K562 (cell line): ENCODE data around the gene POLD1. TPM values are rescaled to one million over a fixed set of nuclear protein-coding genes. Genes with fewer than 3 reads are reported as not detected.

Experiments used
- COPS2 ChIP-seq: fragments of 450-650 bp; conservative IDR thresholded peaks from 2 replicates; pipeline ENCODE4 v1.6.1; 2016; ENCODE audit warnings: mild to moderate bottlenecking, moderate library complexity
- FOXP1 ChIP-seq: sonication (generic); formaldehyde crosslinking; IDR thresholded peaks from 2 replicates; pipeline ENCODE4 v1.8.0; 2022; ENCODE audit warnings: mild to moderate bottlenecking, missing genetic modification reagents
- HDAC6 ChIP-seq: IDR thresholded peaks from 2 replicates; pipeline ENCODE4 v1.6.1; 2012; ENCODE audit warnings: low read depth, mild to moderate bottlenecking, control low read depth, inconsistent platforms, low read length, moderate library complexity
- KDM5B ChIP-seq: fragments of 200-600 bp; sonication (generic); IDR thresholded peaks from 2 replicates; pipeline ENCODE4 v1.6.1; 2012; ENCODE audit warnings: low read depth, mild to moderate bottlenecking, moderate library complexity, low read length, control low read depth, inconsistent platforms; ENCODE audit not compliant: insufficient replicate concordance
- NFYB ChIP-seq: IDR thresholded peaks from 2 replicates; pipeline ENCODE4 v1.6.1; 2011; ENCODE audit warnings: mild to moderate bottlenecking, moderate library complexity; ENCODE audit not compliant: insufficient read length; ENCODE audit errors: extremely low read depth
- POLR2AphosphoS2 ChIP-seq: IDR thresholded peaks from 2 replicates; pipeline ENCODE4 v1.6.1; 2012; ENCODE audit warnings: low read length, improper control_type of control experiment
- RBM39 ChIP-seq: fragments of 200-400 bp; formaldehyde crosslinking; optimal IDR thresholded peaks from 2 replicates; pipeline ENCODE3; 2018; ENCODE audit warnings: low read depth, low read length
- SETDB1 ChIP-seq: IDR thresholded peaks from one replicate; pipeline ENCODE4 v1.6.1; 2012; ENCODE audit warnings: low read length, control low read depth, inconsistent platforms
- THAP12 ChIP-seq: fragments of 250-450 bp; sonication (Bioruptor Pico); IDR thresholded peaks from 2 replicates; pipeline ENCODE4 v1.9.0; 2021; ENCODE audit warnings: mild to moderate bottlenecking, inconsistent platforms
- ZMIZ1 ChIP-seq, 2 experiments: fragments of 150-350 bp in 1 of 2; IDR thresholded peaks; 2 replicates each; pipeline ENCODE4 v1.6.1; 2012 to 2016; ENCODE audit warnings: low read depth in 2 of 2, low read length in 2 of 2, mild to moderate bottlenecking in 1 of 2, moderate library complexity in 1 of 2
- ZNF134 ChIP-seq: fragments of 250-450 bp; sonication (Bioruptor Pico); conservative IDR thresholded peaks from 2 replicates; pipeline ENCODE4 v1.4.0; 2020
- ZNF311 ChIP-seq: fragments of 250-450 bp; sonication (Bioruptor Pico); IDR thresholded peaks from 2 replicates; pipeline ENCODE4 v1.4.0; 2020; ENCODE audit warnings: mild to moderate bottlenecking, moderate library complexity
- ZNF609 ChIP-seq: sonication (generic); formaldehyde crosslinking; IDR thresholded peaks from 2 replicates; pipeline ENCODE4 v1.8.1; 2023; ENCODE audit warnings: missing genetic modification reagents, mild to moderate bottlenecking, borderline replicate concordance
- ZNF766 ChIP-seq: fragments of 200-800 bp; sonication (Bioruptor generic); conservative IDR thresholded peaks from 2 replicates; pipeline ENCODE4 v1.6.1; 2016; ENCODE audit warnings: missing genetic modification characterization, missing compliant biosample characterization
- polyA plus RNA-seq, 8 experiments: library from polyadenylated mRNA; depleted of rRNA in 4 of 8; stranded (reverse) in 5 of 8; unstranded in 3 of 8; fragments of >200 nt; fragmentation: Nextera tagmentation in 2 of 8; fragmentation: Illumina TruSeq in 1 of 8; extraction: Ambion mirVana in 2 of 8; extraction: Trizol in 1 of 8; gene quantifications; 2 replicates each; pipeline versions ENCODE4 v1.2.1 to v1.2.3, GENCODE V29; 2011 to 2014; ENCODE audit warnings: inconsistent platforms in 1 of 8, missing spikeins in 1 of 8
- total RNA-seq, 7 experiments: library from RNA; depleted of rRNA in 6 of 7; stranded (reverse); fragments of >200 nt in 6 of 7; fragmentation: Illumina TruSeq in 2 of 7; extraction: Trizol in 2 of 7; gene quantifications; 2 replicates each; pipeline versions ENCODE4 v1.2.1 to v1.2.3, GENCODE V29; 2011 to 2021; ENCODE audit warnings: low replicate concordance in 1 of 7

POLD1 gene
- total and polyA plus RNA-seq, 9 of the 15 experiments (the other 6 are each of a cell fraction or from before 2014, with no cell fraction given): 1.3 to 312 (median 47.8) TPM

GRCh38 chr19:50358483-50359327 is 25.4 kb upstream of the POLD1 start (continued):
- TF ChIP-seq THAP12 (CRISPR knock-in tag) (peak; percentile 63), ZNF609 (CRISPR knock-in tag) (no peak), FOXP1 (CRISPR knock-in tag) (peak; percentile 72; the same call in 1 of the 2 replicates), ZNF311 (CRISPR knock-in tag) (peak; percentile 12; the same call in 1 of the 2 replicates), ZNF766 (no peak), COPS2 (no peak), RBM39 (no peak), POLR2AphosphoS2 (peak; percentile 28; the same call in 1 of the 2 replicates), SETDB1 (no peak), HDAC6 (no peak), ZMIZ1 (IDR thresholded peaks at IDR 0.05; ENCODE audit: low read depth in 2 of 2, low read length in 2 of 2) (peak in 1 of 2 experiments; percentile 52; a peak in 1 of 4 replicates), NFYB (no peak), ZNF134 (0 out of 2 replicates have a peak, but pooled peaks have one; percentile 22), KDM5B (peak; percentile 88)
